Uterus (tissue), 4 donors: Measurements from ENCODE around the gene GPR141. TPM values are rescaled to one million over a fixed set of nuclear protein-coding genes. Genes with fewer than 3 reads are reported as not detected.

Experiments used
- DNase-seq, 2 donors: peaks; one replicate each; pipeline ENCODE4 v3.0.0-alpha.2; 2019 to 2020
- H3K27ac ChIP-seq, 2 donors: fragments of 200-600 bp; sonication (generic); 1 replicate in 1 of 2; 2 replicates in 1 of 2; pipeline ENCODE4 v1.5.1; 2016 to 2018
- H3K27me3 ChIP-seq, 2 donors: fragments of 200-600 bp; sonication (generic); one replicate each; pipeline ENCODE4 v1.5.1; 2018 to 2019; ENCODE audit warnings: control low read depth in 1 of 2
- H3K36me3 ChIP-seq, 2 donors: fragments of 200-600 bp; sonication (generic); one replicate each; pipeline ENCODE4 v1.5.1; 2019; ENCODE audit warnings: control low read depth in 1 of 2
- H3K4me1 ChIP-seq, 2 donors: fragments of 200-600 bp; sonication (generic); one replicate each; pipeline ENCODE4 v1.5.1; 2018 to 2019; ENCODE audit warnings: control low read depth in 1 of 2
- H3K4me3 ChIP-seq, 2 donors: fragments of 200-600 bp; sonication (generic); 1 replicate in 1 of 2; 2 replicates in 1 of 2; pipeline ENCODE4 v1.5.1; 2018 to 2019; ENCODE audit warnings: mild to moderate bottlenecking in 1 of 2
- H3K9me3 ChIP-seq, 2 donors: fragments of 200-600 bp; sonication (generic); one replicate each; pipeline ENCODE4 v1.5.1; 2019; ENCODE audit warnings: control low read depth in 1 of 2
- POLR2A ChIP-seq, 2 donors: fragments of 450-650 bp; IDR thresholded peaks; one replicate each; pipeline ENCODE4 v1.6.1; 2016; ENCODE audit warnings: antibody characterized with exemption in 2 of 2, mild to moderate bottlenecking in 1 of 2, moderate library complexity in 1 of 2
- intact Hi-C: fragments of 100-400 bp; cut with DNase I; formaldehyde crosslinking; loops from one replicate; pipeline ENCODE4 v1.15.1; 2023; ENCODE audit warnings: low total_unique reads
- total RNA-seq, 4 donors: library from RNA; depleted of rRNA in 3 of 4; stranded (reverse); fragments of >200 nt in 3 of 4; gene quantifications; one replicate each; pipeline versions ENCODE4 v1.1.0 to v1.2.4, GENCODE V29; 2014 to 2023
- TF ChIP-seq, protein P1 (sequence below), 4 experiments: fragments of 200-600 bp in 2 of 4; fragments of 450-650 bp in 2 of 4; sonication (generic) in 2 of 4; IDR thresholded peaks; one replicate each; pipeline ENCODE4 v1.5.1; 2016 to 2019; ENCODE audit warnings: antibody characterized with exemption in 4 of 4, mild to moderate bottlenecking in 2 of 4, moderate library complexity in 1 of 4
- donor health status: DM: yes; HTN: yes; CAD: no.

GPR141 gene
- total RNA-seq, 4 donors from 2014 or later = 0.58 to 1.8 TPM; not detected in 2

- no peak for DNase-seq
- Histone ChIP-seq H3K4me3 (no peak overlapping the region), H3K36me3 (no peaks in the 10 kb centered on the region), H3K27me3 (no peaks in the 10 kb centered on the region), H3K4me1 (no peaks in the 10 kb centered on the region), H3K9me3 (no peaks in the 10 kb centered on the region), H3K27ac (no peak overlapping the region)
- intact Hi-C loops = no loop called here
- no peak for TF ChIP-seq POLR2A (IDR thresholded peaks at IDR 0.05)
- TF ChIP-seq, protein P1, sequence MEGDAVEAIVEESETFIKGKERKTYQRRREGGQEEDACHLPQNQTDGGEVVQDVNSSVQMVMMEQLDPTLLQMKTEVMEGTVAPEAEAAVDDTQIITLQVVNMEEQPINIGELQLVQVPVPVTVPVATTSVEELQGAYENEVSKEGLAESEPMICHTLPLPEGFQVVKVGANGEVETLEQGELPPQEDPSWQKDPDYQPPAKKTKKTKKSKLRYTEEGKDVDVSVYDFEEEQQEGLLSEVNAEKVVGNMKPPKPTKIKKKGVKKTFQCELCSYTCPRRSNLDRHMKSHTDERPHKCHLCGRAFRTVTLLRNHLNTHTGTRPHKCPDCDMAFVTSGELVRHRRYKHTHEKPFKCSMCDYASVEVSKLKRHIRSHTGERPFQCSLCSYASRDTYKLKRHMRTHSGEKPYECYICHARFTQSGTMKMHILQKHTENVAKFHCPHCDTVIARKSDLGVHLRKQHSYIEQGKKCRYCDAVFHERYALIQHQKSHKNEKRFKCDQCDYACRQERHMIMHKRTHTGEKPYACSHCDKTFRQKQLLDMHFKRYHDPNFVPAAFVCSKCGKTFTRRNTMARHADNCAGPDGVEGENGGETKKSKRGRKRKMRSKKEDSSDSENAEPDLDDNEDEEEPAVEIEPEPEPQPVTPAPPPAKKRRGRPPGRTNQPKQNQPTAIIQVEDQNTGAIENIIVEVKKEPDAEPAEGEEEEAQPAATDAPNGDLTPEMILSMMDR (IDR thresholded peaks at IDR 0.05) = no peak
Measured at GRCh38 chr7:37757563-37757962, 74.0 kb downstream of the GPR141 start.

- no peaks in the 10 kb centered on the region for H3K27me3 ChIP-seq
- H3K4me1 ChIP-seq = no peaks in the 10 kb centered on the region
- H3K27ac ChIP-seq = no peak overlapping the region
- DNase-seq = no peak
- no peaks in the 10 kb centered on the region for H3K9me3 ChIP-seq
- TF ChIP-seq, protein P1 (IDR thresholded peaks at IDR 0.05) = no peak
- TF ChIP-seq POLR2A (IDR thresholded peaks at IDR 0.05) = no peak
- H3K36me3 ChIP-seq = no peaks in the 10 kb centered on the region
- H3K4me3 ChIP-seq = no peak overlapping the region
- intact Hi-C loops = no loop called here
Measured at GRCh38 chr7:37758501-37759045, 75.0 kb downstream of the GPR141 start.

DNA sequence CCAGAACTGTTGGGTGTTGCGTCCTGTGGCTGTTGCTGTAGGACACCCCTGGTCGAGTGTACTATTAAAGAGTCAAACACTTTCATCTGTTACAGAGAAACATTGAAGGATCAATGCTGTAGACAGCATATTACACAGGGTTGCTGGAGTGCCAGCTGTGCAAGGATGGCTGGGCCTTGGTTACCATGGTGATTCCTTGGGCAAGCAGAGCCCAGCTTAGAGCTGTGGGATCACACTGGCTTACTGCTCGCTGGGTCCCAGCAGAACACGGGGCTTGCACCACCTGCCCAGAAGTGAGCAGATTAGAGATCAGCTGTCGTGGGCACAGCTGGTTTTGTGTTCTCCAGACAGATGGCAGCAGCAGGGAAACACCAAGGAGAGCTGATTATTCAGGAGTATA, 76.0 kb downstream of the GPR141 start:
- no peak overlapping the region for H3K4me3 ChIP-seq
- no peak for DNase-seq
- TF ChIP-seq POLR2A (IDR thresholded peaks at IDR 0.05) = no peak
- TF ChIP-seq, protein P1 (IDR thresholded peaks at IDR 0.05) = no peak

GRCh38 chr7:37765421-37765829, 81.9 kb downstream of the GPR141 start:
- Histone ChIP-seq H3K4me3 (no peak overlapping the region), H3K9me3 (no peaks in the 10 kb centered on the region), H3K4me1 (no peaks in the 10 kb centered on the region), H3K36me3 (no peaks in the 10 kb centered on the region), H3K27ac (no peak overlapping the region), H3K27me3 (no peaks in the 10 kb centered on the region)
- intact Hi-C loops = no loop called here
- no peak for DNase-seq
- TF ChIP-seq, protein P1 (IDR thresholded peaks at IDR 0.05) = no peak
- TF ChIP-seq POLR2A (IDR thresholded peaks at IDR 0.05) = no peak

More for the DNA sequence above, 76.0 kb downstream of the GPR141 start:
- no peaks in the 10 kb centered on the region for H3K9me3 ChIP-seq
- no peaks in the 10 kb centered on the region for H3K36me3 ChIP-seq
- intact Hi-C loops = no loop called here
- no peak overlapping the region for H3K27ac ChIP-seq
- H3K27me3 ChIP-seq = no peaks in the 10 kb centered on the region
- H3K4me1 ChIP-seq = no peaks in the 10 kb centered on the region

- Histone ChIP-seq H3K27me3 (no peaks in the 10 kb centered on the region), H3K9me3 (no peaks in the 10 kb centered on the region), H3K4me1 (no peaks in the 10 kb centered on the region), H3K36me3 (no peaks in the 10 kb centered on the region), H3K27ac (no peak overlapping the region), H3K4me3 (no peak overlapping the region)
- intact Hi-C loops = no loop called here
- TF ChIP-seq, protein P1 (IDR thresholded peaks at IDR 0.05) = no peak
- TF ChIP-seq POLR2A (IDR thresholded peaks at IDR 0.05) = no peak
- no peak for DNase-seq
Measured at GRCh38 chr7:37765872-37766525, 82.4 kb downstream of the GPR141 start.
